ENCODE measurements around the gene C5orf63. TPM values are rescaled to one million over a fixed set of nuclear protein-coding genes. Genes with fewer than 3 reads are reported as not detected.

The C5orf63 gene
- total and polyA plus RNA-seq, 12 donors, result 1.6 to 11.4 (median 4.5) TPM; not detected in 1

- no peak overlapping the region for H3K27ac ChIP-seq
- no peaks in the 10 kb centered on the region for H3K9me3 ChIP-seq (replicated peaks in 1 of 3)
- no peaks in the 10 kb centered on the region for H3K27me3 ChIP-seq
- no peaks in the 10 kb centered on the region for H3K36me3 ChIP-seq (replicated peaks in 1 of 2)
- no peak for DNase-seq
- TF ChIP-seq CTCF (IDR thresholded peaks at IDR 0.05) (no peak), POLR2A (IDR thresholded peaks at IDR 0.05) (no peak)
- WGBS, 4 donors, result 83 to 90% (median 85%) methylated on average over 3 of the region's 3 CpGs
- H3K4me3 ChIP-seq, result no peak overlapping the region
- intact Hi-C loops (cut with DNase I), result no loop called here
- H3K4me1 ChIP-seq (replicated peaks in 1 of 2), result no peaks in the 10 kb centered on the region
Measured at GRCh38 chr5:127084656-127085055, 11.4 kb upstream of the C5orf63 start.

- intact Hi-C loops (cut with DNase I), result no loop called here
- Histone ChIP-seq H3K9me3 (replicated peaks in 1 of 3) (no peaks in the 10 kb centered on the region), H3K4me3 (no peak overlapping the region), H3K27ac (no peak overlapping the region), H3K27me3 (no peaks in the 10 kb centered on the region), H3K36me3 (replicated peaks in 1 of 2) (no peaks in the 10 kb centered on the region), H3K4me1 (replicated peaks in 1 of 2) (no peaks in the 10 kb centered on the region)
- WGBS, 4 donors, result 79 to 94% (median 91%) methylated on average over 2 of the region's 2 CpGs
- no peak for TF ChIP-seq CTCF (IDR thresholded peaks at IDR 0.05)
- no peak for TF ChIP-seq POLR2A (IDR thresholded peaks at IDR 0.05)
- no peak for DNase-seq
Measured at GRCh38 chr5:127083711-127084110, 10.4 kb upstream of the C5orf63 start.

GRCh38 chr5:127079994-127080491, 6.7 kb upstream of the C5orf63 start:
- no peaks in the 10 kb centered on the region for H3K9me3 ChIP-seq (replicated peaks in 1 of 3)
- no peaks in the 10 kb centered on the region for H3K36me3 ChIP-seq (replicated peaks in 1 of 2)
- no peak overlapping the region for H3K4me3 ChIP-seq
- no peaks in the 10 kb centered on the region for H3K27me3 ChIP-seq
- 67 to 74% (median 69%) methylated on average over 9 of the region's 9 CpGs for WGBS, 4 donors
- DNase-seq, result no peak
- intact Hi-C loops (cut with DNase I), result no loop called here
- TF ChIP-seq POLR2A (IDR thresholded peaks at IDR 0.05) (no peak), CTCF (IDR thresholded peaks at IDR 0.05) (no peak)
- no peak overlapping the region for H3K27ac ChIP-seq
- H3K4me1 ChIP-seq (replicated peaks in 1 of 2), result peaks cover 0 to 3% of the 10 kb centered on the region in 2 donors

GRCh38 chr5:127077366-127077765, 4.1 kb upstream of the C5orf63 start:
- Histone ChIP-seq H3K27ac (no peak overlapping the region), H3K36me3 (replicated peaks in 1 of 2) (no peaks in the 10 kb centered on the region), H3K27me3 (no peaks in the 10 kb centered on the region), H3K9me3 (replicated peaks in 1 of 3) (no peaks in the 10 kb centered on the region), H3K4me1 (replicated peaks in 1 of 2) (peaks cover 0 to 8% of the 10 kb centered on the region in 2 donors), H3K4me3 (no peak overlapping the region)
- no peak for DNase-seq
- TF ChIP-seq POLR2A (IDR thresholded peaks at IDR 0.05), result no peak
- no peak for TF ChIP-seq CTCF (IDR thresholded peaks at IDR 0.05)
- WGBS, 4 donors, result 33 to 44% (median 41%) methylated on average over 1 of the region's 1 CpG
- intact Hi-C loops (cut with DNase I), result no loop called here

Data from adrenal gland (tissue), 12 donors.